SU-DHL-6 (cell line): ENCODE data around the gene ZFYVE9.

ENCODE experiments used
- CTCF ChIP-seq: fragments of 200-600 bp; sonication (generic); IDR thresholded peaks from one replicate; pipeline ENCODE4 v1.5.1; 2017; ENCODE audit warnings: antibody characterized with exemption, mild to moderate bottlenecking, low read length, moderate library complexity; ENCODE audit not compliant: insufficient read depth, poor library complexity, severe bottlenecking
- EZH2phosphoT487 ChIP-seq: fragments of 200-600 bp; sonication (generic), shearing (Covaris generic); conservative IDR thresholded peaks from 2 replicates; pipeline ENCODE4 v1.6.1; 2018; ENCODE audit warnings: mild to moderate bottlenecking, antibody characterized with exemption, low read length, moderate library complexity, mixed read lengths

- TF ChIP-seq CTCF: no peak
- TF ChIP-seq EZH2phosphoT487: no peak
Observed at GRCh38 chr1:52346653-52347052, 204.8 kb downstream of the ZFYVE9 start.
